GM12873 (cell line): ENCODE measurements around the gene AGAP3.

ENCODE experiments used
- CTCF ChIP-seq: IDR thresholded peaks from 2 replicates; pipeline ENCODE4 v1.5.1; 2012; ENCODE audit warnings: low read depth, mild to moderate bottlenecking, moderate library complexity, low read length, control low read depth; ENCODE audit not compliant: insufficient read depth; ENCODE audit errors: missing control alignments

Gene AGAP3

GRCh38 chr7:151073990-151074389 lies 12.3 kb upstream of the AGAP3 start:
- no peak for TF ChIP-seq CTCF

- TF ChIP-seq CTCF: no peak
These were observed 11.2 kb upstream of the AGAP3 start for GRCh38 chr7:151074817-151075661.

GRCh38 chr7:151075662-151075971 lies 10.7 kb upstream of the AGAP3 start:
- no peak for TF ChIP-seq CTCF

GRCh38 chr7:151075978-151076426 lies 10.3 kb upstream of the AGAP3 start:
- no peak for TF ChIP-seq CTCF

- TF ChIP-seq CTCF: peak; percentile 50
These were observed 9.2 kb upstream of the AGAP3 start for GRCh38 chr7:151076863-151077704.

- TF ChIP-seq CTCF: no peak
These were observed 8.5 kb upstream of the AGAP3 start for GRCh38 chr7:151077705-151078232.
